Measurements from ENCODE around the gene SEC61A1. TPM values are rescaled to one million over a fixed set of nuclear protein-coding genes. Genes with fewer than 3 reads are reported as not detected.

SEC61A1 gene
- total RNA-seq, 1 donor from 2014 or later, result 294 TPM

- DNase-seq (ENCODE audit: low read depth), result peak; percentile 91
Measured at GRCh38 chr3:128112357-128112968, 60.2 kb downstream of the SEC61A1 start.

GRCh38 chr3:128113817-128114794, 61.9 kb downstream of the SEC61A1 start:
- DNase-seq (ENCODE audit: low read depth), result peak; percentile 54

Other genes with a start within 250 kb of the SEC61A1 start
- gene MGLL, start 229.9 kb upstream of the SEC61A1 start, total RNA-seq, result 106 and 155 TPM in 2 replicates
- 1.2 and 2.2 TPM in 2 replicates for gene KBTBD12, start 137.2 kb upstream of the SEC61A1 start, total RNA-seq
- gene RUVBL1, start 71.4 kb downstream of the SEC61A1 start, total RNA-seq, result 79.1 and 86.7 TPM in 2 replicates
- gene EEFSEC, start 101.0 kb downstream of the SEC61A1 start, total RNA-seq, result 1.6 and 7.6 TPM in 2 replicates

All from renal cortical epithelial cell (primary cell).